ENCODE measurements around the gene SIGLEC11. TPM values are rescaled to one million over a fixed set of nuclear protein-coding genes. Genes with fewer than 3 reads are reported as not detected.
A peak's percentile ranks its signal among the peaks of the same experiment; 100 is the strongest.

Gene SIGLEC11
- total RNA-seq, 2 experiments from 2014 or later: not detected

- TF ChIP-seq CTCF (IDR thresholded peaks at IDR 0.05): no peak
- intact Hi-C loops (cut with micrococcal nuclease): loop anchor here (10.0 kb wide), 1 partner anchor 49 kb away; the partner anchor contains the start of genes AKT1S1 and TBC1D17
- POLR2A ChIA-PET: interaction anchor here (12.0 kb wide), 1 partner anchor 12 kb away, joined by 167 read pairs; no protein-coding TSS in a partner anchor
- Mint-ChIP-seq H3K27me3 (no peaks in the 10 kb centered on the region), H3K4me1 (ENCODE audit: low read depth) (peaks cover 57% of the 10 kb centered on the region), H3K27ac (peak overlapping the region; percentile 48), H3K36me3 (ENCODE audit: low read depth) (peaks cover 67% of the 10 kb centered on the region), H3K9me3 (no peaks in the 10 kb centered on the region), H3K4me3 (no peak overlapping the region)
- CTCF ChIA-PET: interaction anchor here (0.6 to 1.2 kb wide), 2 partner anchors 13 to 313 kb away, joined by 3 to 4 read pairs; no protein-coding TSS in a partner anchor
- DNase-seq: no peak
- no peak for ATAC-seq
These were observed 36.7 kb downstream of the SIGLEC11 start for GRCh38 chr19:49924004-49924880.

- Mint-ChIP-seq H3K27me3 (no peaks in the 10 kb centered on the region), H3K27ac (peak overlapping the region; percentile 14), H3K9me3 (no peaks in the 10 kb centered on the region), H3K4me3 (no peak overlapping the region), H3K36me3 (ENCODE audit: low read depth) (peaks cover 65% of the 10 kb centered on the region), H3K4me1 (ENCODE audit: low read depth) (peaks cover 59% of the 10 kb centered on the region)
- TF ChIP-seq CTCF (IDR thresholded peaks at IDR 0.05): no peak
- ChIA-PET POLR2A (interaction anchor here (0.6 to 12.0 kb wide), 2 partner anchors 11 to 1518 kb away, joined by 4 to 167 read pairs; no protein-coding TSS in a partner anchor), CTCF (no interaction called here)
- DNase-seq (no peak), ATAC-seq (no peak)
- intact Hi-C loops (cut with micrococcal nuclease): loop anchor here (10.0 kb wide), 1 partner anchor 49 kb away; the partner anchor contains the start of genes AKT1S1 and TBC1D17
These were observed 37.6 kb downstream of the SIGLEC11 start for GRCh38 chr19:49923055-49924003.

- no peak for TF ChIP-seq CTCF (IDR thresholded peaks at IDR 0.05)
- no peak overlapping the region for H3K4me3 Mint-ChIP-seq
- DNase-seq: no peak
These were observed 38.8 kb downstream of the SIGLEC11 start for GRCh38 chr19:49921871-49922795.

GRCh38 chr19:49920624-49921363 lies 40.2 kb downstream of the SIGLEC11 start:
- TF ChIP-seq CTCF (IDR thresholded peaks at IDR 0.05): no peak
- POLR2A ChIA-PET: interaction anchor here (0.8 to 12.0 kb wide), 4 partner anchors 8 to 30 kb away, joined by 3 to 167 read pairs (median 4); no protein-coding TSS in a partner anchor
- Mint-ChIP-seq H3K36me3 (ENCODE audit: low read depth) (peaks cover 65% of the 10 kb centered on the region), H3K9me3 (no peaks in the 10 kb centered on the region), H3K4me3 (no peak overlapping the region), H3K4me1 (ENCODE audit: low read depth) (peaks cover 51% of the 10 kb centered on the region), H3K27me3 (no peaks in the 10 kb centered on the region), H3K27ac (peak overlapping the region; percentile 6)
- intact Hi-C loops (cut with micrococcal nuclease): loop anchor here (10.0 kb wide), 1 partner anchor 46 kb away; the partner anchor contains the start of genes AKT1S1 and TBC1D17
- CTCF ChIA-PET: interaction anchor here (0.5 to 1.8 kb wide), 2 partner anchors 17 to 56 kb away, joined by 3 to 4 read pairs; no protein-coding TSS in a partner anchor
- ATAC-seq: no peak
- DNase-seq: no peak

More at GRCh38 chr19:49921871-49922795, 38.8 kb downstream of the SIGLEC11 start:
- no peaks in the 10 kb centered on the region for H3K9me3 Mint-ChIP-seq
- peak overlapping the region; percentile 64 for H3K27ac Mint-ChIP-seq
- intact Hi-C loops (cut with micrococcal nuclease): loop anchor here (10.0 kb wide), 1 partner anchor 47 kb away; the partner anchor contains the start of genes AKT1S1 and TBC1D17
- peaks cover 64% of the 10 kb centered on the region for H3K36me3 Mint-ChIP-seq (ENCODE audit: low read depth)
- no peaks in the 10 kb centered on the region for H3K27me3 Mint-ChIP-seq
- ATAC-seq: peak; percentile 37
- ChIA-PET POLR2A (interaction anchor here (0.6 to 12.0 kb wide), 3 partner anchors 10 to 1519 kb away, joined by 3 to 167 read pairs (median 4); no protein-coding TSS in a partner anchor), CTCF (no interaction called here)
- peaks cover 52% of the 10 kb centered on the region for H3K4me1 Mint-ChIP-seq (ENCODE audit: low read depth)

All from activated CD8-positive, alpha-beta T cell treated with anti-CD3 and anti-CD28 coated beads for 36 hours (primary cell).